ENCODE results near the gene PRKG1. TPM values are rescaled to one million over a fixed set of nuclear protein-coding genes. Genes with fewer than 3 reads are reported as not detected.

Gene PRKG1
- total and polyA plus RNA-seq, 2 donors from 2014 or later: 3.6 to 14.8 TPM

GRCh38 chr10:51358227-51358626, 283.9 kb downstream of the PRKG1 start:
- Histone ChIP-seq H3K9me3 (ENCODE audit: control insufficient read depth in 2 of 3, insufficient read depth in 1 of 3, low read length in 3 of 3) (no peaks in the 10 kb centered on the region), H3K4me3 (ENCODE audit: low read length in 3 of 3) (no peak overlapping the region), H3K36me3 (ENCODE audit: control insufficient read depth in 2 of 3, insufficient read depth in 3 of 3, low read length in 3 of 3) (no peaks in the 10 kb centered on the region), H3K27me3 (ENCODE audit: control insufficient read depth, insufficient read depth, low read length) (no peaks in the 10 kb centered on the region), H3K9ac (ENCODE audit: low read length in 3 of 3) (no peak overlapping the region), H3K4me1 (ENCODE audit: control insufficient read depth in 2 of 3, insufficient read depth in 2 of 3, low read depth in 1 of 3, low read length in 3 of 3) (no peaks in the 10 kb centered on the region), H3K27ac (ENCODE audit: low read depth in 2 of 2, low read length in 2 of 2) (no peak overlapping the region)
- DNase-seq (no peak), FAIRE-seq (no peak)
- TF ChIP-seq CTCF (IDR thresholded peaks at IDR 0.05; ENCODE audit: borderline replicate concordance, extremely low read depth, insufficient read depth): no peak
- intact Hi-C loops (cut with DNase I): no loop called here

- no peak overlapping the region for H3K9ac ChIP-seq (ENCODE audit: low read length in 3 of 3)
- H3K9me3 ChIP-seq (ENCODE audit: control insufficient read depth in 2 of 3, insufficient read depth in 1 of 3, low read length in 3 of 3): no peaks in the 10 kb centered on the region
- no peak for DNase-seq
- H3K27ac ChIP-seq (ENCODE audit: low read depth in 2 of 2, low read length in 2 of 2): no peak overlapping the region
- H3K36me3 ChIP-seq (ENCODE audit: control insufficient read depth in 2 of 3, insufficient read depth in 3 of 3, low read length in 3 of 3): no peaks in the 10 kb centered on the region
- H3K4me3 ChIP-seq (ENCODE audit: low read length in 3 of 3): no peak overlapping the region
- no peak for TF ChIP-seq CTCF (IDR thresholded peaks at IDR 0.05; ENCODE audit: borderline replicate concordance, extremely low read depth, insufficient read depth)
- FAIRE-seq: no peak
- intact Hi-C loops (cut with DNase I): no loop called here
- no peaks in the 10 kb centered on the region for H3K4me1 ChIP-seq (ENCODE audit: control insufficient read depth in 2 of 3, insufficient read depth in 2 of 3, low read depth in 1 of 3, low read length in 3 of 3)
- no peaks in the 10 kb centered on the region for H3K27me3 ChIP-seq (ENCODE audit: control insufficient read depth, insufficient read depth, low read length)
These were observed 289.1 kb downstream of the PRKG1 start for GRCh38 chr10:51363415-51363814.

- no peak for FAIRE-seq
- H3K27ac ChIP-seq (ENCODE audit: low read depth in 2 of 2, low read length in 2 of 2): no peak overlapping the region
- no peak overlapping the region for H3K9ac ChIP-seq (ENCODE audit: low read length in 3 of 3)
- H3K36me3 ChIP-seq (ENCODE audit: control insufficient read depth in 2 of 3, insufficient read depth in 3 of 3, low read length in 3 of 3): no peaks in the 10 kb centered on the region
- intact Hi-C loops (cut with DNase I): no loop called here
- no peak for TF ChIP-seq CTCF (IDR thresholded peaks at IDR 0.05; ENCODE audit: borderline replicate concordance, extremely low read depth, insufficient read depth)
- no peaks in the 10 kb centered on the region for H3K9me3 ChIP-seq (ENCODE audit: control insufficient read depth in 2 of 3, insufficient read depth in 1 of 3, low read length in 3 of 3)
- H3K4me1 ChIP-seq (ENCODE audit: control insufficient read depth in 2 of 3, insufficient read depth in 2 of 3, low read depth in 1 of 3, low read length in 3 of 3): no peaks in the 10 kb centered on the region
- no peak overlapping the region for H3K4me3 ChIP-seq (ENCODE audit: low read length in 3 of 3)
- no peak for DNase-seq
- no peaks in the 10 kb centered on the region for H3K27me3 ChIP-seq (ENCODE audit: control insufficient read depth, insufficient read depth, low read length)
These were observed 290.4 kb downstream of the PRKG1 start for GRCh38 chr10:51364674-51365073.

GRCh38 chr10:51366044-51366443, 291.8 kb downstream of the PRKG1 start:
- FAIRE-seq (no peak), DNase-seq (no peak)
- Histone ChIP-seq H3K4me3 (ENCODE audit: low read length in 3 of 3) (no peak overlapping the region), H3K9ac (ENCODE audit: low read length in 3 of 3) (no peak overlapping the region), H3K4me1 (ENCODE audit: control insufficient read depth in 2 of 3, insufficient read depth in 2 of 3, low read depth in 1 of 3, low read length in 3 of 3) (no peaks in the 10 kb centered on the region), H3K27ac (ENCODE audit: low read depth in 2 of 2, low read length in 2 of 2) (no peak overlapping the region), H3K36me3 (ENCODE audit: control insufficient read depth in 2 of 3, insufficient read depth in 3 of 3, low read length in 3 of 3) (no peaks in the 10 kb centered on the region), H3K9me3 (ENCODE audit: control insufficient read depth in 2 of 3, insufficient read depth in 1 of 3, low read length in 3 of 3) (no peaks in the 10 kb centered on the region), H3K27me3 (ENCODE audit: control insufficient read depth, insufficient read depth, low read length) (no peaks in the 10 kb centered on the region)
- intact Hi-C loops (cut with DNase I): no loop called here
- no peak for TF ChIP-seq CTCF (IDR thresholded peaks at IDR 0.05; ENCODE audit: borderline replicate concordance, extremely low read depth, insufficient read depth)
